ENCODE results near the gene SH3BP1. TPM values are rescaled to one million over a fixed set of nuclear protein-coding genes. Genes with fewer than 3 reads are reported as not detected.

Gene SH3BP1
- total RNA-seq, 1 donor from 2014 or later = 161 TPM

DNA sequence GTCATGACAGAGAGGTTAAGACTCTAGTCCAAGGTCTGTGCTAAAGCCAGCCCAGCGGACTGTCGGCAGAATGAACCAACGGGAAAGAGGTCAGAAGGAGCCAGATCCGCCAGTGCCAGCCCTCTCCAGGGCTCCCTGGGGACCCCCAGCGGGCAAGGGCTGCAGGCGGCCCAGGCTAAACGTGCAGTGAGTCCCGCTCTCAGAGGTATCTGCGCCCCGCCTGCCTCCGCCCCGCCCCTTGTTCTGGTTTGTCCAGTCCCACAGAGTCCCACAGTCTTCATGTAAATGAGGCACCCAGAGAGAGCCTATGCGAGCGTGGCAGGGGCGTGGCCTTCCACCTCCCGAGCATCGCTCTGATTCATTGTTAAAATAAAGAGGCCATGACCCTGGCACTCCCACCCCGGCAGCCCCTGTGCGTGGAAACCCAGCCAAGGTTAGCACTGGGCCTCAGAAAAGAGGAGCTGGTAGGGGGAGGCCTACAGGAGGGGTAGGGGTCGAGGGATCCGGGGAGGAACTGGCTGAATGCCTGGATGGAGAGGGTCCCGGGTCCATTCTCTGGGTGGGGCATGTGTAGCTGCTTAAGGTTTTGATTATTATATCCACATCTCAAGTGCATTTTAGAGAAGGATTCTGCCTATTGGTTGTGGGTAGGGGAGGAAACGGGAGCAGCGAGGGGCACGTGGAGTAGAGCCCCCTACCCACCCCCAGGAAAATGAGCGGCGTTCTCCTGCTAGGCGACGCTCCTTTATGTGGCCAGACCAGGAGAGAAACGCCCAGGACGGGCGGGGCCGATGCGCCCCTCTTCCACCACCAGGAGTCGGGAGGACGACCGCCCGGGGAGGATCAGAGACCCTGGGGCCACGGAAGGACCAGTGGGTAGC is 57.4 kb downstream of the SH3BP1 start, which contains the start of gene TRIOBP:
Gene TRIOBP, plus strand, starts transcription at position 392 of the 881 bp plus-strand sequence. CDS start 4,318 bp downstream, outside the sequence.
- intact Hi-C loops (cut with micrococcal nuclease) = loop anchor here (1.0 to 10.0 kb wide), 2 partner anchors 11 to 48 kb away; partner anchors contain the start of gene NOL12

DNA sequence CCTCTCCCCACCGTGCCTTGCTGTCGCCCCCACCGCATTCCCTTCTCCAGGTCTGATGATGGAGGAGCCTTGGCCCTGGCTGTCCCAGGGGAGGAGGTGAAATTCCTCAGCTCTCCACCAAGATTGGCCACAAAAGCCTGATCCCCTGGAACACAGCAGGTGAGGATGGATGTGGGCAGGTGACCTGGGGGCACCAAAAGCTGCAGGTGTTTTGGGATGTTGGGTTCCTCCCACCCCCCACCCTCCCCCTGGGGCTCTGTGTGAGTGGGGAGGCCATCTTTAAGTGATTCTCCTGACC is 58.0 kb downstream of the SH3BP1 start:
- intact Hi-C loops (cut with micrococcal nuclease) = loop anchor here (10.0 kb wide), 1 partner anchor 47 kb away; no protein-coding TSS in a partner anchor

DNA sequence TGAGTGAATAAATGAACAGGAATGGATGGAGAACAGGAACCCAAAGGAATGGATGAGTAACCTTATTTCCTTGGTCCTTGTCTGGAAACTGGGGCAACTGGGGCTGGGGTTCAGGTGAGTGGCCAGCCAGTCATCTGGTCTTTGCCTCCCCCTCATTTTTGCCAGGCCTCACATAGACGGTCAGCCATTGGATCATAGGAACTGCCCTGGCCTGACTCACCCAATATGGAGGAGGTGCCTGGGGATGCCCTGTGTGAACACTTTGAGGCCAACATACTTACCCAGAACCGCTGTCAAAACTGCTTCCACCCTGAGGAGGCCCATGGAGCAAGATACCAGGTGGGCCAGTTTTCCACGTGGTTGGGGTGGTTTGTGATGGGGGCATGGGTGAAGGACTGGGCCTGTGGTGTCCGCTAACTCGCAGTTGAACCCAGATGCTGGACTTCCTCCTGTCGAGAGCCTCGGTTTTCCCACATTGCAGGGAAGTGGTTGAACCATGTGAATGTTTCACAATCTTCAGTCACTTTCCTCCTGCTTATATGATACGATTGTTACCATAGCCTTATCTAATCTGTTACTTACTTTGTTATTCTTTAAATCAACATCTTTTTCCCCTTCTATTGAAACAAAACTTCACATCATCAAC is 61.8 kb downstream of the SH3BP1 start:
- intact Hi-C loops (cut with micrococcal nuclease) = no loop called here

DNA sequence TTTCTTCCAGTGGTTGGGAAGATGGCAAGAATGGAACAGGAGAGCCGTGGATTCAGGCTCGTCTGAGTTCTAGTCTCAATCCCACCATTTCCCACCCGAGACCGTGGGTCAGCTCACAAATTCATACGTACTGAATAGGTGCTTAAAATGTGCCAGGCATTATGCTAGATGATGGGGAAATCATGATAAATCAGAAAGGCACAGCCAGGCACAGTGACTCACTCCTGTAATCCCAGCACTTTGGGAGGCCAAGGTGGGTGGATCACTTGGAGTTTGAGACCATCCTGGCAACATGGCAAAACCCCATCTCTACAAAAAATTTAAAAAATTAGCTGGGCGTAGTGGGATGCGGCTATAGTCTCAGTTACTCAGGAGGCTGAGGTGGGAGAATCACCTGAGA is 64.4 kb downstream of the SH3BP1 start:
- intact Hi-C loops (cut with micrococcal nuclease) = no loop called here

DNA sequence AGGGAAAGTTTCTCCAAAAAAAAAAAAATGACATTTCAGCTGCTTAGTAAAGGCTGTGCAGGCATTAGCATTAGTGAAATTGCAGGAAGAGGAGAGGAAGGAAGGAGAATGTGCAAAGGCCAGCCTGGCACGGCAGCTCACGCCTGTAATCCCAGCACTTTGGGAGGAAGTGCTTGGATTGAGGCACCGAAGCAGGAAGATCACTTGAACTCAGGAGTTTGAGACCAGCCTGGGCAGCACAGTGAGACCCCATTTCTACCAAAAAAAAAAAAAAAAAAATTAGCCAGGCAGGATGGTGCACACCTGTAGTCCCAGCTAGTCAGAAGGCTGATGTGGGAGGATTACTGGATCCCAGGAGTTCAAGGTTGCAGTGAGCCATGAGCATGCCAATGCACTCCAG is 65.2 kb downstream of the SH3BP1 start:
- intact Hi-C loops (cut with micrococcal nuclease) = no loop called here

DNA sequence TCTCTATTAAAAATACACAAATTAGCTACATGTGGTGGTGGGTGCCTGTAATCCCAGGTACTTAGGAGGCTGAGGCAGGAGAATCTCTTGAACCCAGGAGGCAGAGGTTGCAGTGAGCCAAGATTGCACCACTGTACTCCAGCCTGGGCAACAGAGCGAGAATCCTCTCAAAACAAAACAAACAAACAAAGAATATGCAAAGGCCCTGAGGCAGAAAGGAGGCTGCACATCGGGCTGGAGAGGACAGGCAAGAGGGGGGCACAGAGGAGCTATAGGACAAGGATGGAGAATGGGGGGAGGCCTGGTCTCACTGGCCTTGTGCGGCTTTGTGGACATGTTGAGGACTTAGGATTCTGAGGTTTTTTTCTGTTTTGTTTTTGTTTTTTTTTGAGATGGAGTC is 65.7 kb downstream of the SH3BP1 start:
- intact Hi-C loops (cut with micrococcal nuclease) = no loop called here

Other genes with a start within 250 kb of the SH3BP1 start
- gene ELFN2, start 212.2 kb upstream of the SH3BP1 start, total RNA-seq = 0.07 and 0.20 TPM in 2 replicates
- gene MFNG, start 153.3 kb upstream of the SH3BP1 start, total RNA-seq = 247 and 250 TPM in 2 replicates
- gene CARD10, start 120.3 kb upstream of the SH3BP1 start, total RNA-seq = 0.11 TPM in 1 of 2 replicates, not detected in the other
- 0.11 and 0.16 TPM in 2 replicates for gene CDC42EP1, start 79.2 kb upstream of the SH3BP1 start, total RNA-seq
- gene LGALS2, start 59.6 kb upstream of the SH3BP1 start, total RNA-seq = not detected in 2 replicates
- gene GGA1, start 30.8 kb upstream of the SH3BP1 start, total RNA-seq = 58.8 and 62.7 TPM in 2 replicates
- 24.5 and 26.6 TPM in 2 replicates for gene PDXP, start 19.1 kb downstream of the SH3BP1 start, total RNA-seq
- 1,468 and 1,502 TPM in 2 replicates for gene LGALS1, start 36.0 kb downstream of the SH3BP1 start, total RNA-seq
- 54.9 and 61.7 TPM in 2 replicates for gene NOL12, start 46.7 kb downstream of the SH3BP1 start, total RNA-seq
- 48.6 and 49.3 TPM in 2 replicates for gene TRIOBP, start 57.4 kb downstream of the SH3BP1 start, total RNA-seq
- gene GCAT, start 168.3 kb downstream of the SH3BP1 start, total RNA-seq = 11.3 and 11.6 TPM in 2 replicates
- not detected in 2 replicates for gene GALR3, start 183.7 kb downstream of the SH3BP1 start, total RNA-seq
- 25.9 and 26.0 TPM in 2 replicates for gene ANKRD54, start 204.7 kb downstream of the SH3BP1 start, total RNA-seq
- 469 and 476 TPM in 2 replicates for gene EIF3L, start 209.8 kb downstream of the SH3BP1 start, total RNA-seq

Data from T-helper 2 cell treated with Interferon-gamma antibody and Interleukin-4, amounts not matched to agents 100 ng/mL and 5 ng/mL, for 36 hours (primary cell).